Activated naive CD8-positive, alpha-beta T cell (primary cell): ENCODE measurements around the gene NPHP4.

Experiments
- H3K27ac Mint-ChIP-seq: one replicate; pipeline ENCODE4 v1.8.0; 2021; ENCODE audit warnings: mixed read lengths
- H3K27me3 Mint-ChIP-seq: one replicate; pipeline ENCODE4 v1.8.0; 2021; ENCODE audit warnings: mixed read lengths
- H3K36me3 Mint-ChIP-seq: one replicate; pipeline ENCODE4 v1.8.0; 2021; ENCODE audit warnings: mixed read lengths
- H3K4me1 Mint-ChIP-seq: one replicate; pipeline ENCODE4 v1.8.0; 2021; ENCODE audit warnings: low read depth, mixed read lengths
- H3K4me3 Mint-ChIP-seq: one replicate; pipeline ENCODE4 v1.8.0; 2021; ENCODE audit warnings: mild to moderate bottlenecking, mixed read lengths
- H3K9me3 Mint-ChIP-seq: one replicate; pipeline ENCODE4 v1.8.0; 2021; ENCODE audit warnings: low read depth, mixed read lengths

NPHP4 gene

GRCh38 chr1:5909576-5910275, 82.5 kb downstream of the NPHP4 start:
- H3K27ac Mint-ChIP-seq: no peak overlapping the region

DNA sequence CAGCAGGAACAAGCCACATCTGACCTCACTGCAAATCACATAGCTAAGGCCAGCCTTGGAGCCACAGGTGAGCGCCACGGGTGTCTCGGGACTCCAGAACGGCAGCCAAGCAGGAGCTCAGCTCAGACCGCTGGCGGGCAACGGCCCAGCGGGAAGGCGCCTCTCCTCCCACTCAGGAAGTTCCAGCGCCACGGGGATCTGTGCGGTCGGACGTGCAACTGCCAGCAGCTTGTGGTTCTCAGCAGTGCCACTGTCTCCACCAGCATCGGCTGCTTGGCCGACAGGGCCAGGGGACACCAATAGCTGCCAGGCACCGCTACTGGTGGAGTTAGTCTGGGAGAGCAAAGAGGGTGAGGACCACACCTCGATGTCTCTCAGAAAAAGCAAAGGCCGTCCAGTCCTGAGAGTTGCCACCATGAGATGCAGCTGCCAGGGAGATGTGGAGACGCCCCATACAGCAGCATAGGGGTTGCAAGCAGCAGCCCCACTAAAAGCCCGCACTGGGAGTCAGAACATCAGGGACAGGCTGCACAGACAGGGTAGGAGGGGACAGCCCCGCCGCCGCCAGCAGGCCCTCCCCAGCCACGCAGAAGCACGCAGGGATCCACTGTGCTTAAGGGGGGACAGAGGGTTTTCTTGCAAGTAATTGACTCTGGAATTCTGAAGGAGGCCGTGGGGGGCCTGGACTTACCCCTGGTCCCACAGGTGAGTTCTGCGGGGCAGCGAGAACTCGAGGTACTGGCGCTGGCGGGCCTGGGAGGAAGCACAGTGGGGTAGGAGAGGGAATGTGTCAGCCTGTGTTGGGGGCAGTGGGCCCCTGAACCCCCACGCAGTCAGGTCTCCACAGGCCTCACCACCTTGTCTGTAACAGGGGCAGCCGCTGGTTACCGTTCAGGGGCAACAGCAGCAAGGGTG, 83.5 kb downstream of the NPHP4 start:
- peaks cover 4% of the 10 kb centered on the region for H3K36me3 Mint-ChIP-seq
- H3K4me1 Mint-ChIP-seq: no peaks in the 10 kb centered on the region
- no peak overlapping the region for H3K27ac Mint-ChIP-seq
- H3K9me3 Mint-ChIP-seq: no peaks in the 10 kb centered on the region
- no peak overlapping the region for H3K4me3 Mint-ChIP-seq
- H3K27me3 Mint-ChIP-seq: no peaks in the 10 kb centered on the region

More at GRCh38 chr1:5909576-5910275, 82.5 kb downstream of the NPHP4 start:
- Mint-ChIP-seq H3K9me3 (no peaks in the 10 kb centered on the region), H3K27me3 (no peaks in the 10 kb centered on the region), H3K4me1 (no peaks in the 10 kb centered on the region), H3K36me3 (peaks cover 3% of the 10 kb centered on the region), H3K4me3 (no peak overlapping the region)

DNA sequence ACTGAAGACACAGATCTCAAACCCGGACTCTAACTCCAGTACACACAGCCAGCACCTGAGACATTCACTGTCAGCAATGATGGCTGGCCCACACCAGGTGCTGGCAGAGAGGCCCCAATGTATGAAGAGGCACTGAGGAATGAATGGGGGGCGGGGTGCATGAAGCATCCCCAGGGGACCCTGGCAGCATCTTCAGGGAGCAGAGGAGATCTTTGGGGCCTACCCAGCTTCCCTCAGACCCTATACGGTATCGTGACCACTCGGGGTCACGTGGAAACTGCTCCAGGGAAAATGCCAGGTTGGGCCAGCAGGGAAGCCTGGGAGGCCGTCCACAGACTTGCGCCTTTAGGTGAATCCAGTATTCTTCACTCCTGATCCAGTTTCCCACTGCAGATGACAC, 84.3 kb downstream of the NPHP4 start:
- no peaks in the 10 kb centered on the region for H3K27me3 Mint-ChIP-seq
- no peak overlapping the region for H3K4me3 Mint-ChIP-seq
- no peak overlapping the region for H3K27ac Mint-ChIP-seq
- H3K9me3 Mint-ChIP-seq: no peaks in the 10 kb centered on the region
- H3K4me1 Mint-ChIP-seq: no peaks in the 10 kb centered on the region
- peaks cover 4% of the 10 kb centered on the region for H3K36me3 Mint-ChIP-seq

DNA sequence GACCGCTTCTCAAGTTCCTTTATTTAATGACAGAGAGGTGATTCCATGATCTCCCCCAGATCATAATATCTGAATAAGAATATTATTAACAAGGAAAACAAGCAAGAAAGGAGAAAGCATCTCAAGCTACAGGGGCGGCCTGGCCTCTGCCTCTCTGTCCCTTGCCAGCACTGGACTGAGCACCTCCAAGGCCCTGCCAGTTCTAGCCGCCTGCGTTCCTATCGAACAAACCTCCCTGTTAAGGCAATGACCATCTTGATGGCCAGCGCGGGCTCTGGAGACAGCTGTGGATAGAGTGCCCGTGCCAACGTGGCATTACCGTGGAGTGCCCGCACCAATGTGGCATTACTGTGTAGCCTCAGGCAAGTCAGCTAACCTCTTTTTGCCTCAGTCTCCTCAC, 84.8 kb downstream of the NPHP4 start:
- H3K9me3 Mint-ChIP-seq: no peaks in the 10 kb centered on the region
- no peaks in the 10 kb centered on the region for H3K4me1 Mint-ChIP-seq
- no peak overlapping the region for H3K27ac Mint-ChIP-seq
- peaks cover 4% of the 10 kb centered on the region for H3K36me3 Mint-ChIP-seq
- H3K27me3 Mint-ChIP-seq: no peaks in the 10 kb centered on the region
- H3K4me3 Mint-ChIP-seq: no peak overlapping the region

DNA sequence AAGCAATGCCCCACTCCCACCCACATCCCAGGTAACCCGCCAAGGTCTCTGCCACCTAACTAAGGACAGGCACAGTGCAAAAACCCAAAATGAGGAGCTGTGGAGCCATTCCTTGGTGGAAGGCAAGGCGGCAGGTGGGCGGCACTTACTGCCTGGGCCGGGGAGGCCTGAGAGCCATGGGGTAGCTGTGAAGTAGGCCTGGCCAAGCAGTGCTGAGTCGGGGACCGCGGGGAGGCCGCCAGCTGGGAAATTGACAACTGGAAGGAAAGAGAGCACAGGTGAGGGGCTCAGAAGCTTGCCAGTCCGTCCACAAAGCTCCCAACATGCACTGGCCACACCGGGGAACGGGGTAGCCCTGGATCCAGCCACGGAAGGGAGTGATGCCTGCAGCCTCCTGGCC, 85.3 kb downstream of the NPHP4 start:
- peaks cover 4% of the 10 kb centered on the region for H3K36me3 Mint-ChIP-seq
- no peak overlapping the region for H3K27ac Mint-ChIP-seq
- H3K4me3 Mint-ChIP-seq: no peak overlapping the region
- H3K4me1 Mint-ChIP-seq: no peaks in the 10 kb centered on the region
- H3K27me3 Mint-ChIP-seq: no peaks in the 10 kb centered on the region
- no peaks in the 10 kb centered on the region for H3K9me3 Mint-ChIP-seq

- no peaks in the 10 kb centered on the region for H3K4me1 Mint-ChIP-seq
- H3K27me3 Mint-ChIP-seq: no peaks in the 10 kb centered on the region
- peaks cover 4% of the 10 kb centered on the region for H3K36me3 Mint-ChIP-seq
- no peak overlapping the region for H3K27ac Mint-ChIP-seq
- H3K9me3 Mint-ChIP-seq: no peaks in the 10 kb centered on the region
- H3K4me3 Mint-ChIP-seq: no peak overlapping the region
Measured at GRCh38 chr1:5906116-5906515, 86.1 kb downstream of the NPHP4 start.

GRCh38 chr1:5905436-5905835, 86.8 kb downstream of the NPHP4 start:
- Mint-ChIP-seq H3K27me3 (no peaks in the 10 kb centered on the region), H3K4me3 (no peak overlapping the region), H3K36me3 (peaks cover 4% of the 10 kb centered on the region), H3K4me1 (no peaks in the 10 kb centered on the region), H3K9me3 (no peaks in the 10 kb centered on the region), H3K27ac (no peak overlapping the region)

DNA sequence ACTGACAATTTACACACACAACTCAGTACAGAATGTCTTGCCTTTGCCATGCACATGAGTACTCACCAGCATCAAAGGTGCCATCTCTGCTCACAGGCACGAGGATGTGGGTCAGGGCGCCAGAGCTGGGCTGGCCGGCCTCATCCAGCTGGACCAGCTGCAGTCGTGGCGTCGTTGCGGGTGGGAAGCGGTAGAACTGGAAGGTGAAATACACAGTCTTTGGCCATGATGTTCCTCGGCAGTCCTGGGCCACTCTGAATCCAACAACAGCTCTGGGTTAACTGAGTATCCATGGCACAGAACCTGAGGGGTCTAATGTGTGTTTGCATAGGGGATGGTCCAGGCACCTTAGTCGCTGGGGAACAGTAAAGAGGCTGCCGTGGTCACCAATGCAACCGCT, 87.7 kb downstream of the NPHP4 start:
- Mint-ChIP-seq H3K4me3 (no peak overlapping the region), H3K27ac (no peak overlapping the region), H3K27me3 (no peaks in the 10 kb centered on the region), H3K9me3 (no peaks in the 10 kb centered on the region), H3K4me1 (no peaks in the 10 kb centered on the region), H3K36me3 (peaks cover 6% of the 10 kb centered on the region)

DNA sequence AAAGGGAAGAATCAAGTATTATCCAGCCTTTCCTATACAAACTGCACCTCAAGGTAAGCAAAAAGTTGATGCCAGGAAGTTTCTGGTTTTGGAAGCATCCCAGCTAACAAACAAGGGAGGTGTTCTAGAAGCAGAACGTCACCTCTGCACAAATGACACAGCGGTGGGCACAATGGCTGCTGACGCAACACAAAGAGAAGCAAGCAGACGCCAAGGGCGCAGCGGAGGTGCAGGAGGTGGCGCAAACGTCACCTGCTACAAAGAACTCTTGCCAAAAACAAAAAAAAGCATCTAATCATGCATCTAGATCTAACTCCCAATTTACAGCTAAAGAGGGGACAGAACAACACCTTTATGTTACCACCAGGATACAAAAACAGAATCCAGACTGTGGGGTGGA, 88.5 kb downstream of the NPHP4 start:
- no peaks in the 10 kb centered on the region for H3K4me1 Mint-ChIP-seq
- no peaks in the 10 kb centered on the region for H3K9me3 Mint-ChIP-seq
- no peaks in the 10 kb centered on the region for H3K27me3 Mint-ChIP-seq
- no peak overlapping the region for H3K4me3 Mint-ChIP-seq
- H3K27ac Mint-ChIP-seq: no peak overlapping the region
- peaks cover 7% of the 10 kb centered on the region for H3K36me3 Mint-ChIP-seq

DNA sequence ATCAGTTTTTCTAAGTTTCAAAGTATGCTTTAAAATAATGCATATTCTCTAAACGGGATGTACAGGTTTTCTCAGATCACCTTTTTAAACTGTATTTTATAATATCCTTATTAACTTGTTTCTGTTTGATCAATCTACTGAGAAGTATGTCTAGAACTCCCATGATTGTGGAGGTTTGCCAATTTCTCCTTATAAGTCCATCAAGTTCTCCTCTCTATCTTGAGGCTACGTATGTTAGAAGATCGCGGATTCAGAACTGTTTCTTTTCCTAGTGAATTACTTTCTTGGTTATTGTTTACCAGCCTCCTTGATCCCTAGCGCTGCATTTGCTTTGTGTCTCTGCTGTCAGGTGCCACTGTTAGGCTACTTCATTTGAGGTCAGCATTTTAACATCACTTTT, 89.2 kb downstream of the NPHP4 start:
- H3K27ac Mint-ChIP-seq: no peak overlapping the region
- H3K4me3 Mint-ChIP-seq: no peak overlapping the region
- no peaks in the 10 kb centered on the region for H3K9me3 Mint-ChIP-seq
- H3K27me3 Mint-ChIP-seq: no peaks in the 10 kb centered on the region
- H3K4me1 Mint-ChIP-seq: no peaks in the 10 kb centered on the region
- H3K36me3 Mint-ChIP-seq: peaks cover 7% of the 10 kb centered on the region

- no peaks in the 10 kb centered on the region for H3K9me3 Mint-ChIP-seq
- H3K27me3 Mint-ChIP-seq: no peaks in the 10 kb centered on the region
- H3K27ac Mint-ChIP-seq: no peak overlapping the region
- H3K36me3 Mint-ChIP-seq: peaks cover 13% of the 10 kb centered on the region
- H3K4me1 Mint-ChIP-seq: no peaks in the 10 kb centered on the region
- H3K4me3 Mint-ChIP-seq: no peak overlapping the region
Measured at GRCh38 chr1:5901841-5902240, 90.4 kb downstream of the NPHP4 start.

DNA sequence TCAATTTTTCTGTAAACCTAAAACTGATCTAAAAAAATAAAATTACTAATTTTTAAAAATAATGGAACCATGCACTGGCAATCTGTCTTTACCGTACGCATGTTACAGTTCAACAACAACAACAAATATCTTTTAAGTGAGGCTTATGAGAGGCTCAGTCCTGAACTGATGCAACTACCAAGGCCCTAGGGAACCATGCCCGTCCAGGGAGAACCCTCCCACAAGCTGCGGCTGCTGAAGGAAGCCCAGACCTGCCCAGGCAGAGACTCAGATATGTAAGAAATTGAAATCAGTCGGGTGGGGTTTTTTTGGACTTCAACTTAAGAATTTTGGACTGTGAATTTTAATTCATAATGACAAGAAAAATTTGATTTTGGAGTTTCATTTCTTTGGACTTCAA, 91.1 kb downstream of the NPHP4 start:
- Mint-ChIP-seq H3K36me3 (peaks cover 13% of the 10 kb centered on the region), H3K4me1 (no peaks in the 10 kb centered on the region), H3K27me3 (no peaks in the 10 kb centered on the region), H3K9me3 (no peaks in the 10 kb centered on the region), H3K4me3 (no peak overlapping the region), H3K27ac (no peak overlapping the region)

DNA sequence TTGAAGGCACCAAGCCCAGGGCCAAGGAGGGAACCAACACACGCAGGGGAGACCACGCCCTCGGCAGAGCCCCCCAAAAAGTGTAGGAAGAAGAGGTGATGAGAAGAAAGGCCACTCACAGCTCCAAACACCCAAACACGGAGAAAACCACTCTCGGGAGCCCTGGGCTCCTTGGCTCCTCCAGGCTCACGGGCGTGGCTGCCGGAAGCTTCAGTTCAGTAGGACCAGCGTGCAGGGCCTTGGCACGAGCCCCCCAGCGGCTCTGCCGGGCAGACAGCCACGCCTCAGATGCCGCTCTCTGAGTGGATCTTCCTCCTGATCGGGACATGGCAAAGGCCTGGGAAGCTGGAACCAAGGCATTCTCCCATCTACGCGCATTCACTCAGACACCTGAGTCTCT, 94.0 kb downstream of the NPHP4 start:
- no peaks in the 10 kb centered on the region for H3K4me1 Mint-ChIP-seq
- H3K27ac Mint-ChIP-seq: no peak overlapping the region
- H3K9me3 Mint-ChIP-seq: no peaks in the 10 kb centered on the region
- H3K36me3 Mint-ChIP-seq: peaks cover 14% of the 10 kb centered on the region
- no peak overlapping the region for H3K4me3 Mint-ChIP-seq
- H3K27me3 Mint-ChIP-seq: no peaks in the 10 kb centered on the region

GRCh38 chr1:5896706-5897660, 95.2 kb downstream of the NPHP4 start:
- no peaks in the 10 kb centered on the region for H3K4me1 Mint-ChIP-seq
- no peaks in the 10 kb centered on the region for H3K9me3 Mint-ChIP-seq
- no peak overlapping the region for H3K4me3 Mint-ChIP-seq
- no peak overlapping the region for H3K27ac Mint-ChIP-seq
- H3K27me3 Mint-ChIP-seq: no peaks in the 10 kb centered on the region
- peaks cover 18% of the 10 kb centered on the region for H3K36me3 Mint-ChIP-seq
